Occipital lobe (tissue), 2 donors: Measurements from ENCODE around the gene RHOXF1. TPM values are rescaled to one million over a fixed set of nuclear protein-coding genes. Genes with fewer than 3 reads are reported as not detected.
"Not testable (repeated sequence)": the region's sequence is repeated elsewhere in the genome, so short reads cannot be mapped to it uniquely, and the experiment has no call there.

ENCODE experiments used
- DNase-seq: peaks from one replicate; lab custom pipeline; 2025; lab: John Stamatoyannopoulos, UW
- total RNA-seq: library from RNA; depleted of rRNA; stranded (reverse); fragments of >200 nt; gene quantifications from one replicate; pipeline ENCODE4 v1.2.3, GENCODE V29; 2014

RHOXF1 gene
- not detected for total RNA-seq

GRCh38 chrX:120115438-120115963, at the start of gene RHOXF1:
TSS of gene RHOXF1 (minus strand) at chrX:120115913. CDS start at chrX:120115862, 51 bp downstream.
- no peak for DNase-seq

GRCh38 chrX:120159086-120159485, 43.4 kb upstream of the RHOXF1 start:
- not testable (repeated sequence) for DNase-seq

GRCh38 chrX:120158313-120158712, 42.6 kb upstream of the RHOXF1 start, which contains the start of gene RHOXF2:
TSS of gene RHOXF2 (plus strand) at chrX:120158613. CDS start at chrX:120158751, 138 bp downstream.
- not testable (repeated sequence) for DNase-seq

- DNase-seq: not testable (repeated sequence)
Observed at GRCh38 chrX:120150109-120150744, 34.5 kb upstream of the RHOXF1 start.

GRCh38 chrX:120147537-120147936, 31.8 kb upstream of the RHOXF1 start:
- DNase-seq: no peak

GRCh38 chrX:120146323-120146722, 30.6 kb upstream of the RHOXF1 start:
- DNase-seq: not testable (repeated sequence)

GRCh38 chrX:120145295-120145925, 29.7 kb upstream of the RHOXF1 start:
- DNase-seq: no peak

GRCh38 chrX:120144178-120144844, 28.6 kb upstream of the RHOXF1 start:
- no peak for DNase-seq

GRCh38 chrX:120140293-120140981, 24.7 kb upstream of the RHOXF1 start:
- DNase-seq: no peak

- DNase-seq: no peak
Observed at GRCh38 chrX:120137439-120137838, 21.7 kb upstream of the RHOXF1 start.

- no peak for DNase-seq
Observed at GRCh38 chrX:120136840-120137239, 21.1 kb upstream of the RHOXF1 start.

- no peak for DNase-seq
Observed at GRCh38 chrX:120136128-120136527, 20.4 kb upstream of the RHOXF1 start.

- not testable (repeated sequence) for DNase-seq
Observed at GRCh38 chrX:120128306-120128846, 12.7 kb upstream of the RHOXF1 start.

GRCh38 chrX:120125444-120125843, 9.7 kb upstream of the RHOXF1 start:
- DNase-seq: no peak

GRCh38 chrX:120120223-120120622, 4.5 kb upstream of the RHOXF1 start:
- DNase-seq: no peak

- DNase-seq: no peak
Observed at GRCh38 chrX:120111611-120112010, 4.1 kb downstream of the RHOXF1 start.

- DNase-seq: no peak
Observed at GRCh38 chrX:120109378-120109777, 6.3 kb downstream of the RHOXF1 start.

- not testable (repeated sequence) for DNase-seq
Observed at GRCh38 chrX:120104707-120105106, 11.0 kb downstream of the RHOXF1 start.

- not testable (repeated sequence) for DNase-seq
Observed at GRCh38 chrX:120101057-120101456, 14.7 kb downstream of the RHOXF1 start.

GRCh38 chrX:120090208-120090607, 25.5 kb downstream of the RHOXF1 start:
- DNase-seq: no peak

- DNase-seq: no peak
Observed at GRCh38 chrX:120087289-120088017, 28.3 kb downstream of the RHOXF1 start.
